ENCODE data around the gene NDUFC1. TPM values are rescaled to one million over a fixed set of nuclear protein-coding genes. Genes with fewer than 3 reads are reported as not detected.

Gene NDUFC1
- total and polyA plus RNA-seq, 9 of the 15 experiments (the other 6 are each of a cell fraction or from before 2014, with no cell fraction given) = 58.9 to 378 (median 120) TPM

DNA sequence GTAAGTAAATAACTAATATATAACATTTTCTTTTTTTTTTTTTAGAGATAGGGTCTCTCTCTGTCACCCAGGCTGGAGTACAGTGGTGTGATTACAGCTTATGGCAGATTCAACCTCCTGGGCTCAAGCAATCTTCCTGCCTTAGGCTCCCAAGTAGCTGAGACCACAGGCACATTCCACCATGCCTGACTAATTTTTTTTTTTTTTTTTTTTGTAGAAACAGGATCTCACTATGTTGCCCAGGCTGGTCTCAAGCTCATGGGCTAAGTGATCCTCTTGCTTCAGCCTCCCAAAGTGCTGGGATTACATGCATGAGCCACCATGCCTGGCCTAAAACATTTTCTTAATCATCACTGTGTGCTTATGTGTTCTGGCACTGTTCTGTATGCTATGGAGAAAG, 55.0 kb downstream of the NDUFC1 start:
- Histone ChIP-seq H3K4me2 (ENCODE audit: insufficient read depth, low read length) (no peak overlapping the region), H3K9me1 (ENCODE audit: control insufficient read depth, insufficient read depth, low read length) (no peaks in the 10 kb centered on the region), H3K27me3 (ENCODE audit: control insufficient read depth in 2 of 2, insufficient read depth in 2 of 2, low read length in 2 of 2) (no peaks in the 10 kb centered on the region), H3K9ac (ENCODE audit: insufficient read depth in 1 of 2, low read depth in 2 of 2, low read length in 2 of 2) (no peak overlapping the region), H3K36me3 (ENCODE audit: control insufficient read depth, insufficient read depth, low read length) (no peaks in the 10 kb centered on the region), H3K27ac (ENCODE audit: extremely low read depth, low read depth, low read length) (no peak overlapping the region), H3K4me1 (replicated peaks in 1 of 2; ENCODE audit: control insufficient read depth in 2 of 2, insufficient read depth in 2 of 2, low read length in 2 of 2) (no peaks in the 10 kb centered on the region; a peak in 2 of 5 replicates), H2AFZ (ENCODE audit: low read depth, low read length) (no peak overlapping the region), H3K79me2 (ENCODE audit: control insufficient read depth, insufficient read depth, low read length) (no peaks in the 10 kb centered on the region), H4K20me1 (replicated peaks; ENCODE audit: control insufficient read depth, insufficient read depth, low read length) (no peaks in the 10 kb centered on the region), H3K4me3 (no peak overlapping the region), H3K9me3 (replicated peaks; ENCODE audit: control insufficient read depth, insufficient read depth, low read depth, low read length) (no peaks in the 10 kb centered on the region)
- in situ Hi-C loops (cut with MboI) = no loop called here
- TF ChIP-seq ZNF121 (CRISPR knock-in tag; conservative IDR thresholded peaks at IDR 0.05) = peak; percentile 56; the same call in 1 of the 2 replicates
- TF ChIP-seq, protein P1, sequence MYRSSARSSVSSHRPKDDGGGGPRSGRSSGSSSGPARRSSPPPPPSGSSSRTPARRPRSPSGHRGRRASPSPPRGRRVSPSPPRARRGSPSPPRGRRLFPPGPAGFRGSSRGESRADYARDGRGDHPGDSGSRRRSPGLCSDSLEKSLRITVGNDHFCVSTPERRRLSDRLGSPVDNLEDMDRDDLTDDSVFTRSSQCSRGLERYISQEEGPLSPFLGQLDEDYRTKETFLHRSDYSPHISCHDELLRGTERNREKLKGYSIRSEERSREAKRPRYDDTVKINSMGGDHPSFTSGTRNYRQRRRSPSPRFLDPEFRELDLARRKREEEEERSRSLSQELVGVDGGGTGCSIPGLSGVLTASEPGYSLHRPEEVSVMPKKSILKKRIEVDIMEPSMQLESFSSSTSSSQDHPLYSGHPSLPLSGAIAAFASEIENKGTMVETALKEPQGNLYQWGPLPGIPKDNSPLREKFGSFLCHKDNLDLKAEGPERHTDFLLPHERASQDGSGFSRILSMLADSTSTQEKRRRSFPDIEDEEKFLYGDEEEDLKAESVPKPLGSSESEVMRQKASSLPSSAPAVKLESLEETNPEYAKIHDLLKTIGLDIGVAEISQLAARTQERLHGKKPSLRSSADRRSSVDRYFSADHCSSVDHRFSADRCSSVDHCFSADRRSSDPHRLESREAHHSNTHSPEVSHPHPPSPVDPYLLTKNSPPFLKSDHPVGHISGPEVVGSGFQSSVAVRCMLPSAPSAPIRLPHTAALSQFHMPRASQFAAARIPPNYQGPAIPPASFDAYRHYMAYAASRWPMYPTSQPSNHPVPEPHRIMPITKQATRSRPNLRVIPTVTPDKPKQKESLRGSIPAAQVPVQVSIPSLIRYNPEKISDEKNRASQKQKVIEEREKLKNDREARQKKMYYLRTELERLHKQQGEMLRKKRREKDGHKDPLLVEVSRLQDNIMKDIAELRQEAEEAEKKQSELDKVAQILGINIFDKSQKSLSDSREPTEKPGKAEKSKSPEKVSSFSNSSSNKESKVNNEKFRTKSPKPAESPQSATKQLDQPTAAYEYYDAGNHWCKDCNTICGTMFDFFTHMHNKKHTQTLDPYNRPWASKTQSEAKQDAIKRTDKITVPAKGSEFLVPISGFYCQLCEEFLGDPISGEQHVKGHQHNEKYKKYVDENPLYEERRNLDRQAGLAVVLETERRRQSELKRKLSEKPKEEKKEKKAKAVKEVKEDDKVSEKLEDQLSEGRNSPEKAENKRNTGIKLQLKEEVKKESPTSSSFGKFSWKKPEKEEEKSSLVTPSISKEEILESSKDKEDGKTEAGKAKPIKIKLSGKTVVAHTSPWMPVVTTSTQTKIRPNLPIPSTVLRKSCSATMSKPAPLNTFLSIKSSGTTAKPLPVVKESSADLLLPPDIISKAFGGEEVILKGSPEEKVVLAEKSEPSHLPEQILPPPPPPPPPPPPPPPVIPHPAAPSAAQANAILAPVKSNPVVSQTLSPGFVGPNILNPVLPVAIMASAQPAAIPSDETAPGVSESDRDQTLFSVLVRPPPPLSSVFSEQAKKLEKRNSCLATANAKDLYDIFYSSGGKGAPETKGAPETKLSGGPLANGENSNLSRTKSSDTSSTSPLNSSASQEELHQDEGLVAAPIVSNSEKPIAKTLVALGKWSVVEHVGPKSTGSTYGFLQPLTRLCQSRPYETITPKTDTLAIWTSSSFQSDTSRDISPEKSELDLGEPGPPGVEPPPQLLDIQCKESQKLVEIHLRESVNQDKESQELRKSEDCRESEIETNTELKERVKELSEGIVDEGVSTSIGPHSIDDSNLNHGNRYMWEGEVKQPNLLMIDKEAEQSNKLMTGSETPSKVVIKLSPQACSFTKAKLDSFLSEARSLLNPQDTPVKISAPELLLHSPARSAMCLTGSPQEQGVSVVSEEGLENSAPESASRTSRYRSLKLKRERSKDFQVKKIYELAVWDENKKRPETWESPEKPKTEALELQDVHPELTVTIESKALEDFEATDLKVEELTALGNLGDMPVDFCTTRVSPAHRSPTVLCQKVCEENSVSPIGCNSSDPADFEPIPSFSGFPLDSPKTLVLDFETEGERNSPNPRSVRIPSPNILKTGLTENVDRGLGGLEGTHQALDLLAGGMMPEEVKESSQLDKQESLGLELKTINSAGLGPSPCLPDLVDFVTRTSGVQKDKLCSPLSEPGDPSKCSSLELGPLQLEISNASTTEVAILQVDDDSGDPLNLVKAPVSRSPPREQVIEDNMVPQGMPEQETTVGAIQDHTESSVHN (IDR thresholded peaks at IDR 0.05; ENCODE audit: borderline replicate concordance in 1 of 2, low read depth in 1 of 2) = no peak
- no peak for TF ChIP-seq ZKSCAN8 (CRISPR knock-in tag; IDR thresholded peaks at IDR 0.05)
- no peak for TF ChIP-seq SLC30A9 (CRISPR knock-in tag; IDR thresholded peaks at IDR 0.05)
- FAIRE-seq = no peak
- ChIA-PET POLR2A (interaction anchor here (0.6 kb wide), 1 partner anchor 164 kb away, joined by 4 read pairs; no protein-coding TSS in a partner anchor), CTCF (ENCODE audit: low intra/inter-chr PET ratio) (no interaction called here)
- BruUV-seq (replicated peaks) = no TSS peak
- intact Hi-C loops (cut with micrococcal nuclease) = no loop called here
- no peak for ATAC-seq
- no peak for DNase-seq (ENCODE audit: extremely low read depth in 1 of 4, low spot score in 3 of 4)

All from K562 (cell line).